SK-N-MC (cell line): ENCODE results near the gene FBLN2.

Experiments used
- EZH2 ChIP-seq: fragments of 200-600 bp; sonication (generic); IDR thresholded peaks from one replicate; pipeline ENCODE4 v1.6.1; 2017; ENCODE audit warnings: antibody characterized with exemption
- FOXP2 ChIP-seq: optimal IDR thresholded peaks from 2 replicates; pipeline ENCODE3; 2011; ENCODE audit warnings: mild to moderate bottlenecking, moderate library complexity; ENCODE audit not compliant: insufficient read depth; ENCODE audit errors: extremely low read length, control extremely low read depth
- POLR2AphosphoS5 ChIP-seq: IDR thresholded peaks from 2 replicates; pipeline ENCODE4 v1.6.1; 2012; ENCODE audit warnings: mild to moderate bottlenecking, low read depth, low read length, borderline replicate concordance

DNA sequence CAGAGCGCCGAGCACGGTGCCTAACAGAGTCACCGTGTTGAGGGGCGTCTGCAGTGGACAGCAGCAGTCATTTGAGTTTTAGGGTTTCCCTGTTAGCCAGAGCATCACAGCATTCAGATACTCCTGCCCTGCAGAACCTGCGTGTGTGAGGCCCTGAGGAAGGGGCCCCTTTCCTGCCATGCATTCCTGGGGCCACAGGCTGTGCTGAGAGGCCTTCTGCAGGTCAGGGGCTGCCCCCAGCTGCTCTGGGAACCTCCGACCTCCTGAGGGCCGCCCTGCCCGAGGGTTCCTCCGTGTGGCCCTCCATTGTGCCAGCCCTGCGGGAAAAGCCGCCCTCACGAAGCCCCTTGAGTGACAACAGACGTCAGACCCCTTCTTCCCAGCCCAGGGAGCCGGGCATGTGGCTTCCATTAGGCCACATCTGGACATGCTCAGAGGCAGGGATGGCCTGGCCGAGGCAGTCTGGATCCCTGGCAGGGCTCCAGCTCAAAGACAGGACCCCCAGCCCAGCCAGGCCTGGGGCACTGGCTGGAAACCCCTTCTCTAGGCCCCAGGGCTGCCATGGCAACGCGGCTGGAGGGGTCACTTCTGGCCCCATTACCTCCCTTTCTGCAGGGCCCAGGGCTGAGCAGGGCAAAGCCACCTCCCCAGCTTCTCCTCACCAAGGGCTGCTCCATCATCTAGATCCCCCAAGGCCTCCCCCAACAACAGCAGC, 25.3 kb downstream of the FBLN2 start:
- TF ChIP-seq EZH2 = no peak
- no peak for TF ChIP-seq POLR2AphosphoS5
- no peak for TF ChIP-seq FOXP2
